ENCODE measurements around the gene VAC14. TPM values are rescaled to one million over a fixed set of nuclear protein-coding genes. Genes with fewer than 3 reads are reported as not detected.

Gene VAC14
- total and polyA plus RNA-seq, 2 of the 8 experiments (the other 6 are each of a cell fraction or from before 2014, with no cell fraction given), result 56.0 to 108 TPM

GRCh38 chr16:70691223-70692129, 109.5 kb downstream of the VAC14 start (continued):
- TF ChIP-seq TAF7 (optimal IDR thresholded peaks at IDR 0.05; ENCODE audit: borderline replicate concordance, low read depth, low read length) (no peak), ATF3 (IDR thresholded peaks at IDR 0.05; ENCODE audit: insufficient read depth, low read depth, low read length) (no peak), GABPA (IDR thresholded peaks at IDR 0.05; ENCODE audit: borderline replicate concordance, insufficient read depth, low read length) (no peak), RNF2 (IDR thresholded peaks at IDR 0.05; ENCODE audit: borderline replicate concordance, low read depth, low read length, missing control alignments, poor library complexity, severe bottlenecking) (no peak), SIX5 (IDR thresholded peaks at IDR 0.05; ENCODE audit: low read depth, low read length) (no peak), KDM4A (IDR thresholded peaks at IDR 0.05; ENCODE audit: low read depth, low read length, severe bottlenecking) (no peak), ASH2L (IDR thresholded peaks at IDR 0.05; ENCODE audit: low read length) (no peak), RXRA (IDR thresholded peaks at IDR 0.05; ENCODE audit: insufficient read depth, low read depth, low read length) (no peak), SIRT6 (IDR thresholded peaks at IDR 0.05; ENCODE audit: low read length) (no peak), SP1 (IDR thresholded peaks at IDR 0.05; ENCODE audit: low read depth, low read length) (no peak)
